OCI-LY7 (cell line): ENCODE data around the gene STPG3. TPM values are rescaled to one million over a fixed set of nuclear protein-coding genes. Genes with fewer than 3 reads are reported as not detected.

Source experiments
- BruUV-seq: library from RNA; stranded (reverse); fragments of 400-500 nt; replicated peaks from 2 replicates; lab custom pipeline; 2021; lab: Mats Ljungman, UMichigan
- CTCF ChIA-PET: fragments of 300-600 bp; sonication (Branson Sonifier 250); formaldehyde crosslinking; loops from one replicate; lab custom pipeline; 2022; ENCODE audit warnings: antibody characterized with exemption; ENCODE audit not compliant: unreplicated experiment; lab: Charles Lee
- POLR2A ChIA-PET: fragments of 300-600 bp; sonication (Branson Sonifier 250); formaldehyde crosslinking; loops from one replicate; lab custom pipeline; 2022; ENCODE audit warnings: antibody characterized with exemption; lab: Charles Lee
- DNase-seq: peaks from one replicate; pipeline ENCODE4 v3.0.0-alpha.2; 2015; ENCODE audit warnings: low spot score
- H2AFZ ChIP-seq: fragments of 200-600 bp; sonication (generic), shearing (Covaris generic); 2 replicates; pipeline ENCODE4 v1.6.1; 2014; ENCODE audit warnings: mild to moderate bottlenecking, antibody characterized with exemption, low read length, moderate library complexity
- H3K27ac ChIP-seq: fragments of 200-600 bp; sonication (generic); 2 replicates; pipeline ENCODE4 v1.5.1; 2014; ENCODE audit warnings: mixed run types, low read depth, mild to moderate bottlenecking, moderate library complexity, low read length, inconsistent platforms; ENCODE audit not compliant: poor library complexity, severe bottlenecking
- H3K36me3 ChIP-seq: fragments of 200-600 bp; sonication (generic); 2 replicates; pipeline ENCODE4 v1.6.1; 2014; ENCODE audit warnings: mild to moderate bottlenecking, antibody characterized with exemption, low read length, moderate library complexity, mixed read lengths; ENCODE audit not compliant: insufficient read depth
- H3K4me1 ChIP-seq: fragments of 200-600 bp; sonication (generic); 2 replicates; pipeline ENCODE4 v1.5.1; 2014; ENCODE audit warnings: mild to moderate bottlenecking, low read length; ENCODE audit not compliant: insufficient read depth, poor library complexity, severe bottlenecking
- H3K4me2 ChIP-seq: fragments of 200-600 bp; sonication (generic); 2 replicates; pipeline ENCODE4 v1.6.1; 2014; ENCODE audit warnings: mild to moderate bottlenecking, low read length
- H3K4me3 ChIP-seq: fragments of 200-600 bp; sonication (generic); 2 replicates; pipeline ENCODE4 v1.5.1; 2014; ENCODE audit warnings: mild to moderate bottlenecking, low read depth, low read length; ENCODE audit not compliant: poor library complexity, severe bottlenecking
- H3K79me2 ChIP-seq: fragments of 200-600 bp; sonication (generic); 2 replicates; pipeline ENCODE4 v1.6.1; 2016; ENCODE audit warnings: low read depth, mild to moderate bottlenecking, low read length, moderate library complexity, mixed read lengths; ENCODE audit not compliant: insufficient read depth
- H3K9me2 ChIP-seq: fragments of 200-600 bp; sonication (generic); 2 replicates; pipeline ENCODE4 v1.6.1; 2016; ENCODE audit warnings: mild to moderate bottlenecking, low read length, mixed read lengths; ENCODE audit not compliant: insufficient read depth
- H3K9me3 ChIP-seq: fragments of 200-600 bp; sonication (generic); 2 replicates; pipeline ENCODE4 v1.6.1; 2014; ENCODE audit warnings: mild to moderate bottlenecking, mixed run types, low read length, mixed read lengths
- H4K20me1 ChIP-seq: fragments of 200-600 bp; sonication (generic); 2 replicates; pipeline ENCODE4 v1.6.1; 2014; ENCODE audit warnings: mild to moderate bottlenecking, antibody characterized with exemption, low read length, moderate library complexity, mixed read lengths; ENCODE audit not compliant: insufficient read depth
- EZH2phosphoT487 ChIP-seq: fragments of 200-600 bp; sonication (generic); IDR thresholded peaks from 2 replicates; pipeline ENCODE4 v1.6.1; 2018; ENCODE audit warnings: low read depth, borderline replicate concordance, mild to moderate bottlenecking, mixed run types, antibody characterized with exemption, low read length, moderate library complexity, mixed read lengths
- intact Hi-C: fragments of 100-400 bp; cut with micrococcal nuclease; formaldehyde crosslinking; loops from one replicate; pipeline ENCODE4 v1.10.0; 2022; ENCODE audit not compliant: unreplicated experiment
- total RNA-seq, 2 experiments: library from RNA; depleted of rRNA in 1 of 2; stranded (reverse); fragments of >200 nt in 1 of 2; shearing (Covaris generic) in 1 of 2; gene quantifications; 2 replicates each; pipeline ENCODE4 v1.2.3, GENCODE V29; 2014 to 2022
- TF ChIP-seq, protein P1 (sequence below): fragments of 200-600 bp; sonication (generic); conservative IDR thresholded peaks from 2 replicates; pipeline ENCODE4 v1.5.1; 2014; ENCODE audit warnings: mild to moderate bottlenecking, antibody characterized with exemption, low read length, moderate library complexity, mixed read lengths

STPG3 gene
- total RNA-seq, 2 experiments from 2014 or later = 0.73 to 2.7 TPM

DNA sequence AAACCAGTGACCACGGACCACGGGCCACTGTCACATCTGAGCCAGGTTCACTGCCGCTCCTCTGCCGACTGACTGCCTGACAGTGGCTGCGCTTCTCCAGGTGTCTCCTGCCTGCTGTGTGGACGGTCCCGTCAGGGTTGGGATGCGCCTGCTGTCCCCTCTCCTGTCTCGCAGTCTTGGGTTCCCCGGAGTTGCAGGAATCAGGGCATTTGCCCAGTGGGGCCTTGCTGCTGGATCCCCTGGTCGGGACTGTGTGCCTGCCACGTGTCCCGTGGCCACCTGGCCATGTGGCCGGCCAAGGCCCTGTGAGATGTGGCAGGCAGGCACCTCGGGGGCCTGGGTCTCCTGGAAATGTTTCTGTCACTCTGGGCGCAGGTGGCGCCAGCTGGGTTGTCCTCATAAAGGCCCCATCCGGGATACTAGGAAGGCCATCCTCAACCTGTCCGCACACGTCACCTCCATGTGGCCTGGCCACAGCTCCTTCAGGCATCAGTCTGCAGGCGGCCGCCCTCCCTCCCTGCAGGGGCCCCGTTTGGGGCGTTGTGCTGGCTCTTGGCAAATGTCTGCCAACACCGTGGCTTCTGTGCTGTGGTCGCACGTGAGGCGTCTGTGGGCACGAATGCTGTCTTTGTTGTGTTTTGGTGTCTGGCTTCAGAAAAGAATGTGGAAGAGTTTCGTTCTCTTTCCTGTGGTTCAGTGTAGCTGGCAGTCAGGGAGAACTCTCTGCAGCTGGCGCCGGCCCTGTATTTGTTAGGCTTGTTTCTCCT lies 20.0 kb downstream of the STPG3 start:
- no peak for TF ChIP-seq EZH2phosphoT487
- TF ChIP-seq, protein P1, sequence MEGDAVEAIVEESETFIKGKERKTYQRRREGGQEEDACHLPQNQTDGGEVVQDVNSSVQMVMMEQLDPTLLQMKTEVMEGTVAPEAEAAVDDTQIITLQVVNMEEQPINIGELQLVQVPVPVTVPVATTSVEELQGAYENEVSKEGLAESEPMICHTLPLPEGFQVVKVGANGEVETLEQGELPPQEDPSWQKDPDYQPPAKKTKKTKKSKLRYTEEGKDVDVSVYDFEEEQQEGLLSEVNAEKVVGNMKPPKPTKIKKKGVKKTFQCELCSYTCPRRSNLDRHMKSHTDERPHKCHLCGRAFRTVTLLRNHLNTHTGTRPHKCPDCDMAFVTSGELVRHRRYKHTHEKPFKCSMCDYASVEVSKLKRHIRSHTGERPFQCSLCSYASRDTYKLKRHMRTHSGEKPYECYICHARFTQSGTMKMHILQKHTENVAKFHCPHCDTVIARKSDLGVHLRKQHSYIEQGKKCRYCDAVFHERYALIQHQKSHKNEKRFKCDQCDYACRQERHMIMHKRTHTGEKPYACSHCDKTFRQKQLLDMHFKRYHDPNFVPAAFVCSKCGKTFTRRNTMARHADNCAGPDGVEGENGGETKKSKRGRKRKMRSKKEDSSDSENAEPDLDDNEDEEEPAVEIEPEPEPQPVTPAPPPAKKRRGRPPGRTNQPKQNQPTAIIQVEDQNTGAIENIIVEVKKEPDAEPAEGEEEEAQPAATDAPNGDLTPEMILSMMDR = no peak
- intact Hi-C loops = no loop called here
- peaks cover 79% of the 10 kb centered on the region for H3K4me1 ChIP-seq
- ChIA-PET POLR2A (no interaction called here), CTCF (no interaction called here)
- H3K4me3 ChIP-seq = no peak overlapping the region
- H3K27ac ChIP-seq = no peak overlapping the region
- H3K9me2 ChIP-seq = no peaks in the 10 kb centered on the region
- H3K9me3 ChIP-seq = no peaks in the 10 kb centered on the region
- H3K36me3 ChIP-seq = peaks cover 55% of the 10 kb centered on the region
- H3K4me2 ChIP-seq = no peak overlapping the region
- no peak overlapping the region for H2AFZ ChIP-seq
- H3K79me2 ChIP-seq = peaks cover 18% of the 10 kb centered on the region; the same call in 1 of the 2 replicates
- H4K20me1 ChIP-seq = no peaks in the 10 kb centered on the region
- BruUV-seq = no TSS peak
- no peak for DNase-seq

GRCh38 chr9:137271696-137272076 lies 20.6 kb downstream of the STPG3 start:
- CTCF ChIA-PET = no interaction called here
- Histone ChIP-seq H3K79me2 (peaks cover 15% of the 10 kb centered on the region; the same call in 1 of the 2 replicates), H3K4me3 (no peak overlapping the region), H2AFZ (no peak overlapping the region), H3K4me1 (peaks cover 79% of the 10 kb centered on the region), H3K9me2 (no peaks in the 10 kb centered on the region), H3K9me3 (no peaks in the 10 kb centered on the region), H3K36me3 (peaks cover 50% of the 10 kb centered on the region), H4K20me1 (no peaks in the 10 kb centered on the region), H3K27ac (no peak overlapping the region), H3K4me2 (no peak overlapping the region)
- no peak for TF ChIP-seq EZH2phosphoT487
- TF ChIP-seq, protein P1 = no peak
- intact Hi-C loops = no loop called here
- BruUV-seq = no TSS peak
- DNase-seq = no peak
- POLR2A ChIA-PET = no interaction called here
